GM12878 (cell line): ENCODE measurements around the gene CAMTA1. TPM values are rescaled to one million over a fixed set of nuclear protein-coding genes. Genes with fewer than 3 reads are reported as not detected.

Experiments used
- ATAC-seq: fragments of 200-7000 bp; cut with Tn5 transposase; 3 replicates; pipeline ENCODE4 v1.9.1; 2020; ENCODE audit warnings: mild to moderate bottlenecking, moderate library complexity
- BruUV-seq: library from RNA; stranded (reverse); fragments of 400-500 nt; replicated peaks from 2 replicates; lab custom pipeline; 2021; lab: Mats Ljungman, UMichigan
- CTCF ChIA-PET: fragments of 300-600 bp; sonication (Branson Sonifier 250); formaldehyde crosslinking; extraction: SDS; loops from one replicate; lab custom pipeline; 2021; ENCODE audit warnings: inconsistent platforms; lab: Yijun Ruan, JAX
- POLR2A ChIA-PET: fragments of 350-600 bp; formaldehyde crosslinking; extraction: SDS; loops from one replicate; lab custom pipeline; 2021; ENCODE audit warnings: inconsistent platforms; lab: Charles Lee
- RAD21 ChIA-PET: fragments of 300-600 bp; sonication (Branson Sonifier 250); formaldehyde crosslinking; loops from one replicate; lab custom pipeline; 2023; ENCODE audit warnings: antibody characterized with exemption; ENCODE audit not compliant: unreplicated experiment; lab: Charles Lee
- SMC1A ChIA-PET: fragments of 300-600 bp; sonication (Branson Sonifier 250); formaldehyde crosslinking; loops from one replicate; lab custom pipeline; 2023; ENCODE audit not compliant: unreplicated experiment, uncharacterized antibody; lab: Charles Lee
- DNase-seq: peaks from one replicate; pipeline ENCODE4 v3.0.0-alpha.2; 2011; ENCODE audit warnings: low read depth, low spot score
- FAIRE-seq: peaks from 3 replicates; lab custom pipeline; 2011; peaks lifted over from hg19 to GRCh38; lab: Jason Lieb, UNC
- H2AFZ ChIP-seq: 2 replicates; pipeline ENCODE4 v1.6.0; 2011; ENCODE audit warnings: low read depth, low read length, control low read depth; ENCODE audit not compliant: control insufficient read depth
- H3K27ac ChIP-seq: 2 replicates; pipeline ENCODE4 v1.5.1; 2011; ENCODE audit warnings: control low read depth; ENCODE audit not compliant: control insufficient read depth, insufficient read depth
- H3K27me3 ChIP-seq, 2 experiments: replicated peaks in 1 of 2; 2 replicates each; pipeline versions ENCODE4 v1.6.0 to v1.6.1; 2011; ENCODE audit warnings: low read length in 1 of 2; ENCODE audit not compliant: control insufficient read depth in 2 of 2, insufficient read depth in 2 of 2
- H3K36me3 ChIP-seq, 2 experiments: 2 replicates each; pipeline ENCODE4 v1.5.1; 2011; ENCODE audit warnings: low read length in 1 of 2; ENCODE audit not compliant: control insufficient read depth in 2 of 2, insufficient read depth in 2 of 2
- H3K4me1 ChIP-seq: 2 replicates; pipeline ENCODE4 v1.6.1; 2011; ENCODE audit warnings: mild to moderate bottlenecking, low read length, moderate library complexity, mixed read lengths; ENCODE audit not compliant: control insufficient read depth, insufficient read depth
- H3K4me2 ChIP-seq: 2 replicates; pipeline ENCODE4 v1.6.0; 2011; ENCODE audit warnings: control low read depth; ENCODE audit not compliant: control insufficient read depth, insufficient read depth
- H3K4me3 ChIP-seq: fragments of 200-600 bp; sonication (generic); 2 replicates; pipeline ENCODE4 v1.5.1; 2016
- H3K79me2 ChIP-seq: 2 replicates; pipeline ENCODE4 v1.6.0; 2011; ENCODE audit warnings: low read length; ENCODE audit not compliant: control insufficient read depth, insufficient read depth
- H3K9ac ChIP-seq: 2 replicates; pipeline ENCODE4 v1.8.0; 2011; ENCODE audit warnings: low read length, control low read depth, mixed read lengths; ENCODE audit not compliant: control insufficient read depth, insufficient read depth
- H3K9me3 ChIP-seq: replicated peaks from 3 replicates; pipeline ENCODE4 v1.5.1; 2011; ENCODE audit warnings: mild to moderate bottlenecking, low read length; ENCODE audit not compliant: control insufficient read depth, insufficient read depth
- H4K20me1 ChIP-seq: 2 replicates; pipeline ENCODE4 v1.6.0; 2011; ENCODE audit not compliant: control insufficient read depth, insufficient read depth
- NFYB ChIP-seq: IDR thresholded peaks from 2 replicates; pipeline ENCODE4 v1.6.1; 2011; ENCODE audit warnings: low read depth, mild to moderate bottlenecking, low read length, improper control_type of control experiment, moderate library complexity; ENCODE audit not compliant: insufficient read depth
- POU2F2 ChIP-seq: IDR thresholded peaks from 3 replicates; pipeline ENCODE4 v1.6.1; 2011; ENCODE audit warnings: low read depth, mild to moderate bottlenecking, low read length, borderline replicate concordance
- WGBS: methylation state at CpG from one replicate; pipeline ENCODE4 v1.1.6; 2016; ENCODE audit warnings: low lambda C conversion rate; ENCODE audit not compliant: insufficient replicate concordance, insufficient coverage; ENCODE audit errors: missing lambda C conversion rate; 5-methylcytosine and 5-hydroxymethylcytosine counted together
- in situ Hi-C: fragments of 300-500 bp; cut with MboI; formaldehyde crosslinking; loops from 9 replicates; pipeline ENCODE4 v1.14.3; 2018; ENCODE audit warnings: mixed read lengths
- intact Hi-C: fragments of 100-400 bp; cut with micrococcal nuclease; formaldehyde crosslinking; loops from one replicate; pipeline ENCODE4 v1.14.2; 2022; ENCODE audit not compliant: unreplicated experiment
- polyA plus RNA-seq, 11 experiments: library from polyadenylated mRNA; depleted of rRNA in 4 of 11; unstranded in 6 of 11; stranded (reverse) in 5 of 11; fragments of >200 nt; fragmentation: Nextera tagmentation in 4 of 11; fragmentation: Illumina TruSeq in 1 of 11; extraction: Ambion mirVana in 4 of 11; extraction: Trizol in 1 of 11; gene quantifications; 1 replicate in 1 of 11; 2 replicates in 10 of 11; pipeline versions ENCODE4 v1.2.1 to v1.2.3, GENCODE V29; 2011 to 2016; ENCODE audit warnings: inconsistent platforms in 2 of 11, missing spikeins in 2 of 11, low read depth in 1 of 11
- total RNA-seq, 4 experiments: library from RNA; depleted of rRNA in 3 of 4; stranded (reverse); fragments of >200 nt in 3 of 4; fragmentation: Illumina TruSeq in 1 of 4; extraction: Trizol in 1 of 4; gene quantifications; 2 replicates each; pipeline versions ENCODE4 v1.2.1 to v1.2.3, GENCODE V29; 2013 to 2021
- TF ChIP-seq, protein P1 (sequence below): fragments of 450-650 bp; IDR thresholded peaks from 2 replicates; pipeline ENCODE4 v1.6.1; 2016; ENCODE audit warnings: mild to moderate bottlenecking, moderate library complexity, borderline replicate concordance
- TF ChIP-seq, protein P2 (sequence below): fragments of 450-650 bp; IDR thresholded peaks from 2 replicates; pipeline ENCODE4 v1.6.1; 2014; ENCODE audit warnings: mild to moderate bottlenecking

CAMTA1 gene
- total and polyA plus RNA-seq, 10 of the 15 experiments (the other 5 are each of a cell fraction or from before 2014, with no cell fraction given): 37.7 to 148 (median 76.4) TPM

DNA sequence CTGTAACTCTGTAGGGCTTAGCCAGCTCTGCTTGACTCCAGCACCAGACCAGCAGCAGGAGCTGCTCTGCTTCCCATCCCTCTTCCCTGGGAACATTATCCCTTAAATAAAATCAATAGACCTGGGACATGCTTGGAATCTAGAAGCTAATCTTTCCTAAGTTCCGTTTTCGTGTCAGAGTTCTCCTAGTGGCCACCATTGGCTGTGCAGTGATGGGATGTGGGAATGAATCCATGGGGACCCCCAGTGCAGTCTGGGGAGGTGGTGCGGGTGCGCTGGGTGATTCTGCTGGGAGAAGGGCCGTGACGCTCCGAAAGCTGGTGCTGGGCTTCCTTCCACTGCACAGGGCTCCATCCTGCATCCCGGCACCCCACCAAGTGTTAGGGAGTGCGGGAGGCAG lies 202.7 kb downstream of the CAMTA1 start:
- no peaks in the 10 kb centered on the region for H3K79me2 ChIP-seq
- peaks cover 0 to 3% of the 10 kb centered on the region in 2 experiments; a peak in 2 of 4 replicates for H3K27me3 ChIP-seq
- SMC1A ChIA-PET: no interaction called here
- FAIRE-seq (no peak), ATAC-seq (no peak), DNase-seq (no peak)
- no peak overlapping the region for H3K4me2 ChIP-seq
- H3K4me1 ChIP-seq: no peaks in the 10 kb centered on the region
- no peaks in the 10 kb centered on the region for H4K20me1 ChIP-seq
- intact Hi-C loops: no loop called here
- RAD21 ChIA-PET: no interaction called here
- no peak for TF ChIP-seq POU2F2
- no peak for TF ChIP-seq NFYB
- TF ChIP-seq, protein P1, sequence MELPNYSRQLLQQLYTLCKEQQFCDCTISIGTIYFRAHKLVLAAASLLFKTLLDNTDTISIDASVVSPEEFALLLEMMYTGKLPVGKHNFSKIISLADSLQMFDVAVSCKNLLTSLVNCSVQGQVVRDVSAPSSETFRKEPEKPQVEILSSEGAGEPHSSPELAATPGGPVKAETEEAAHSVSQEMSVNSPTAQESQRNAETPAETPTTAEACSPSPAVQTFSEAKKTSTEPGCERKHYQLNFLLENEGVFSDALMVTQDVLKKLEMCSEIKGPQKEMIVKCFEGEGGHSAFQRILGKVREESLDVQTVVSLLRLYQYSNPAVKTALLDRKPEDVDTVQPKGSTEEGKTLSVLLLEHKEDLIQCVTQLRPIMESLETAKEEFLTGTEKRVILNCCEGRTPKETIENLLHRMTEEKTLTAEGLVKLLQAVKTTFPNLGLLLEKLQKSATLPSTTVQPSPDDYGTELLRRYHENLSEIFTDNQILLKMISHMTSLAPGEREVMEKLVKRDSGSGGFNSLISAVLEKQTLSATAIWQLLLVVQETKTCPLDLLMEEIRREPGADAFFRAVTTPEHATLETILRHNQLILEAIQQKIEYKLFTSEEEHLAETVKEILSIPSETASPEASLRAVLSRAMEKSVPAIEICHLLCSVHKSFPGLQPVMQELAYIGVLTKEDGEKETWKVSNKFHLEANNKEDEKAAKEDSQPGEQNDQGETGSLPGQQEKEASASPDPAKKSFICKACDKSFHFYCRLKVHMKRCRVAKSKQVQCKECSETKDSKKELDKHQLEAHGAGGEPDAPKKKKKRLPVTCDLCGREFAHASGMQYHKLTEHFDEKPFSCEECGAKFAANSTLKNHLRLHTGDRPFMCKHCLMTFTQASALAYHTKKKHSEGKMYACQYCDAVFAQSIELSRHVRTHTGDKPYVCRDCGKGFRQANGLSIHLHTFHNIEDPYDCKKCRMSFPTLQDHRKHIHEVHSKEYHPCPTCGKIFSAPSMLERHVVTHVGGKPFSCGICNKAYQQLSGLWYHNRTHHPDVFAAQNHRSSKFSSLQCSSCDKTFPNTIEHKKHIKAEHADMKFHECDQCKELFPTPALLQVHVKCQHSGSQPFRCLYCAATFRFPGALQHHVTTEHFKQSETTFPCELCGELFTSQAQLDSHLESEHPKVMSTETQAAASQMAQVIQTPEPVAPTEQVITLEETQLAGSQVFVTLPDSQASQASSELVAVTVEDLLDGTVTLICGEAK: no peak
- TF ChIP-seq, protein P2, sequence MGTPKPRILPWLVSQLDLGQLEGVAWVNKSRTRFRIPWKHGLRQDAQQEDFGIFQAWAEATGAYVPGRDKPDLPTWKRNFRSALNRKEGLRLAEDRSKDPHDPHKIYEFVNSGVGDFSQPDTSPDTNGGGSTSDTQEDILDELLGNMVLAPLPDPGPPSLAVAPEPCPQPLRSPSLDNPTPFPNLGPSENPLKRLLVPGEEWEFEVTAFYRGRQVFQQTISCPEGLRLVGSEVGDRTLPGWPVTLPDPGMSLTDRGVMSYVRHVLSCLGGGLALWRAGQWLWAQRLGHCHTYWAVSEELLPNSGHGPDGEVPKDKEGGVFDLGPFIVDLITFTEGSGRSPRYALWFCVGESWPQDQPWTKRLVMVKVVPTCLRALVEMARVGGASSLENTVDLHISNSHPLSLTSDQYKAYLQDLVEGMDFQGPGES: no peak
- no peak overlapping the region for H2AFZ ChIP-seq
- H3K9ac ChIP-seq: no peak overlapping the region
- no peaks in the 10 kb centered on the region for H3K36me3 ChIP-seq
- BruUV-seq: no TSS peak
- H3K27ac ChIP-seq: no peak overlapping the region
- POLR2A ChIA-PET: no interaction called here
- in situ Hi-C loops: no loop called here
- no peak overlapping the region for H3K4me3 ChIP-seq
- CTCF ChIA-PET: no interaction called here
- WGBS: 62% methylated on average over 8 of the region's 9 CpGs
- H3K9me3 ChIP-seq: no peaks in the 10 kb centered on the region
